Stimulated activated CD8-positive, alpha-beta memory T cell treated with anti-CD3 and anti-CD28 coated beads, Interleukin-7, amount 100 ng/mL, for 48 hours (primary cell): Measurements from ENCODE around the gene DNAH10.
"Not testable (repeated sequence)": the region's sequence is repeated elsewhere in the genome, so short reads cannot be mapped to it uniquely, and the experiment has no call there.

Experiments
- DNase-seq, 2 donors: peaks; one replicate each; pipeline ENCODE4 v3.0.0-alpha.2; 2020; ENCODE audit warnings: low read depth in 1 of 2; ENCODE audit errors: extremely low read depth in 1 of 2

DNAH10 gene

DNA sequence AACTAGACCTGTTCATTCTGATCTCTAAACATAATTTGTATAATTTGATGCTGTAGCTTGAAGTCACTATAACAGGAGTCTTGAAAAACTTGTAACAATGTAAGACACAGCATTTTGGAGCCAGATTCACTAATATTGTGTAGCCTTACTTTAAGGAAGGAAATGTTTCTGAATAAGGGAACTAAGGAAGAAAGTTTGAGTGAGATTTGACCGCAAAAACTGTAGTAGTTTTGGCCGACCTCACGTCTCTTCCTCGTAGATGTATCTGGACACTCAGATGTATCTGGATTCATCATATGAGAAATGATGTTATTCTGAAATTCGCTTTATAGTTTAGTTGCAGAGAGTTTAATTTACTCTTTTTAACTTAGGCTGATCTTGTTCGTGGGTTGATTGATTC is 13.9 kb upstream of the DNAH10 start:
- no peak for DNase-seq

DNA sequence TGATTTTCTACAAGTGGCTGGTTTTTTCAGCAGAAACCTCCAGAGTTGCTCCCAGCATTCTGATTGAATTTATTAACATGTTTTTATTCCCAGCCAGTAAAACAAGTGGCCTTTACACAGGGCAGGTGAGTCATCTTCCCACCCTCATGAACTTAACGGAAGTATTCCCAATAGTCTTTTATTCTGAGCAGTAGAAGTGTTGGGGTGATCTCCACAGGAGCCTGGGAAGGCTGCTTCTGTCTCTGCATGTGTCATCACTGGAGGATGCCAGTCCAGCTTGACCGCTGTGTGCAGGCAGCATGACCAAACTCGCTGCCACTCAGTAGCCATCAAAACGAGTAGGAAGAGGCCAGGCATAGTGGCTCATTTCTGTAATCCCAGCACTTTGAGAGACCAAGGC is 13.4 kb upstream of the DNAH10 start:
- no peak for DNase-seq

DNA sequence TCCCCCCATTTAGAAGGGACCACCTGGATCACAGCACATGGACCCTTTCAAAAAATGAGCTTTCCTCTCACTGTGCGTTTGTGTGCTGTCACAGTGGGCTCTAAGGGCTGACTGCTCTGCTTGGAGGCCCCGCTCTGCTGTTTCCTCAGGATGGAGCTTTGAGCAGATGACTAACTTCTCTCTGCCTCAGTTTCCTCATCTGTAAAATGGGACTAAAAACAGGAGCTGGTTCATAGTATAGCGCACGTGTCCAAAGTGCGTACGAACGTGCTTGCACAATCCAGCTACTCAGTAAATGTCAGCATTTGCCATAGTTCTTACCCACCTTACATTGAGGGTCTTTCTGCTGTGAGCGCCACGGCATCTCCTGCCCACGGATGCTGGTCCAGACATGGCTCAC is 12.7 kb upstream of the DNAH10 start:
- no peak for DNase-seq

DNA sequence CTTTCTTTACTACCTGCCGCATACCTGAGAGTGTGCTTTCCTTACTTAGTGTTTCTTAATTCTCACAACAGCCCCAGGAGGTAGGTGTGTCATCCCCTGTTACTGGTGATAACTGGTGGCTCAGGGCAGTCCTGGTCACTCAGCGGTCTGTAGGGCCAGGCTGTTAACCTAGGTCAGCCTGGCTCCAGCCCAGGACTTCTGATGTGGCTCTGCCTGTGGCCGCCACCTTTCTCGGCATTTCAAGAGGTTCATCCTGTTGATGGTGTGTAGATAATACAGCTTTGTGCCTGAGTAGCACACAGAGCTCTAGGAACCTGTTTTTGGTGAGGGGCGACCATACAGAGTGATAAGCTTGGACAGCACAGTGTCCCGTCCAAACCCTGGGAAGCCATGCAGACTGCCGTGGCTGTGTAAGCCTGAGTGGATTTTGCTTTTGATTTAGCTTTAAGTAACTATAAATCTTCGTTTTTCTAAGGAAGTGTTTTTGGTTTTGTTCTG is 11.9 kb upstream of the DNAH10 start:
- DNase-seq: no peak

DNA sequence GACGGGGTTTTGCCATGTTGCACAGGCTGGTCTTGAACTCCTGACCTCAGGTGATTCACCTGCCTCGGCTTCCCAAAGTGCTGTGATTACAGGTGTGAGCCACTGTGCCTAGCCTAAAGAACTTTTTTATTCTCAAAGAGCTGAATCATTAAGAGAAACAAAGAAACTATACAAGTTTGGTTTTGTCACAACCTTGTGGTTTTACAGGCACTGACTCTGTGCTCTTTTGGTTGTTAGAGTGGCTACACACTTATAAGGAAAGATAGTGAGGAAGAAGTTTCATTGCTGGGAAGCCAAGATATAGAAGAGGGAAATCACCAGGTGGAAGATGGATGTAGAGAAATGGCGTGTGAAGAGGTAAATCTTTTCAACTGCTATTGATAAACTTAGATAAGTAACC is 10.1 kb upstream of the DNAH10 start:
- no peak for DNase-seq

DNA sequence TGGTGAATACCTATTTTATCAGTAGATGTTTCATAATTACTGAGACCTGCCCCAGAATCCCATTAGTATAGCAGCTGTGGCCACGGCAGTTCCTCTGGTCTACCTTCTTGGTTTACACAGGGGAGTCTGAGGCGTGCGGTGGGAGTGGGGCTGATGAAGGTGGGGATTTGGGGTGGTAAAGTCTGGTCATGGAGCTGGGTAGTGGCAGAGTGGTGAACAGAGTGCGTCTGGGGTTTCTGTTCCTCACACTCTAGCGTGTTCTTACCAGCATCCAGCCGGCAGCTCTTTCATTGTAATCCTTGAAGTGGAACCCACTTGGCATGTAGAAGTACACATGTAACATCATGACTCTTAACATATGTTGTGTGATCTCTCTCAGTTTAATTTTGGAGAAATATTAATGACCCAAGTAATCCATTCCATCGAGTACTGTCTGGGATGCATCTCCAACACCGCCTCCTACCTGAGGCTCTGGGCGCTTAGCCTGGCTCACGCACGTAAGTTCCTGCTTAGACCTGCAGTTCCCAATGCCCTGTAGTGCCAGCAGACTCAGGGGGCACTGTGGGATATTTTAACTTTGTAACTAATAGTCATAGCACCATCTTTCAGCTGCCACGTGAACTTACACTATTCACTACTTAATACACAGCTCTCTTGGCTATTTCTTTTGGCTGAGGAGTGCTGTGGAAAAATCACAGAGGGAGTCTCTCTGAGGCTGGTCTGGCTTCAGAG is 7.9 kb upstream of the DNAH10 start:
- DNase-seq: no peak

DNA sequence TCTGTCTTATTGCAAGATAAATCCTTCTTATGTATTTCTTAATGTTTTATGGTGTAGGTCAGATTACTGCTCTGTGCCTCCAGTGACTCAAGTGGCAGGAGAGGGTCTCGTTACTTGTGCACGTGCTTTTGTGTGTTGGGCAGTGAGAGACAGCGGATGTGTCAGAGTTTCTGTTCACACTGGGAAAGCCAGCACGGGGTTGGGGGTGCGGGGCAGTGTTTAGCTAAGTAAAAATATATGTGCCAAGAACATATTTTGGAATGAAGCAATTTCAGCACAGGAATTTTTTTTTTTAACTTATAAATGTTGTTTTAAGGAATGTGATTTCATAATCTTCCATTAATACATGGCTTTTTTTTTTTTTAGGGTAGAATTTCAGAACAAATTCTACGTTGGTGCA is 4.5 kb upstream of the DNAH10 start:
- no peak for DNase-seq

DNA sequence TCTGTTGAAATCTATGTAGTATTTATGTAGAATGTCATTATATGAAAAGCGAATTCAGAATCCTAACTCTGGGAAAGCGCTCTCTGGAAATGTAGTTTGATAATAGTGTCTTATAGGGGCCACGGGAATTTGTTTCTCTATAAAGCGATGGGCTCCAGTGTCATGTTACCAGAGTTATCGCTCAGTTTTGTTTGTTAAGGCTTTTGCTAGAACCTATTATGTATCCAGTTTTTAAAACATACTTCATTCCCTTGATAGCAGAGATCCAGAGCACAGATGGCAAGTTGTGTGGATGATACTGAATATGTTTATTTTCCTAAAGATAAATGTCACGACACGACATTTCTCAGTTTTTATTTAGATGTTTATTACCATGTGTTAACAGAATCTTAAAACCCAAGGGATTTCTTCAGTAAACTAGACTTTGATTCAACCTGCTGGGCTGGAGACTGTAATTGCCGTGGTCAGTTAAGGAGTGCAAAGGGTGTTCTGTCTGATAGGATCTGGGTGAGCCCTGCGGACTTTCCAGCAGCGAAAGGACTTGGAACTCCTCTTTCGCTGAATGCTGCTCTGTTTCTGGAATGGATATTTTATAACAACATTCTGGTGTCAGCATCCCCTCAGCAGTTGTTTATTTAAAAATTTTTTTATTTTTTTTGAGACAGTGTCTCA is 1.7 kb upstream of the DNAH10 start:
- DNase-seq: no peak

DNA sequence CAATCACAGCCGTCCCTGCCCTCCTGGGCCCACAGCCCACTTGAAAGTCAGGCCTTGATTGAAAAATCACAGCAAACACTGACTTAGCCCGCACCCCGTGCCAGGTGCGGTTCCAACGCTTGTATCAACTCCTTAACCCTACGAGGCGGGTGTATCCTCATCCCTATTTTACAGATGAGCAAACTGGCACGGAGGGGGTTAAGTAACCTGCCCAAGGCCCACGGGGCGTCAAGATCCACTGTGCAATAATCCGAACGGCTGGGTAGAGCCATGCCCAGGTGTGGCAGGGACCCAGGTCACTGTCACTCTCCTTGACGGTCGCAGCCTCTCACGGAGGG is 583 bp downstream of the DNAH10 start:
- no peak for DNase-seq

DNA sequence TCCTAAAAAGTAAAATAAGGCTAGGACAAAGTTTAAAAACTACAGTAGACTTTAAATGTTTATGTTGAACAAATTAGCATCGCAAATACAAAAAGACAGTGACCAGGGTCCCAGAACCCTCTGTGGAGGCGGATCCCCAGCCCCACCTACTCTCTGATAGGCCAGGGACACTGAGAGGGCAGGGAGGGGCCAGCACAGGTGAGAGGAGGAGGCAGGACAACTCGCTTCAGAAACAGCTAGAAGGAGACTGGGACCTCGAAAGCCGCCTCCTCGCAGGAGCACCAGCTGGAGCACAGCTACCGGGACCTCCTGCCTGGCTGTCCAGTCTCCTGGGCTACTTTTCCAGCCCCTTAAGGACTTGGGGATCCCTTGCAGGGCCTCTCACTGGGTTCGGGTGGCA is 992 bp downstream of the DNAH10 start:
- DNase-seq: no peak

DNA sequence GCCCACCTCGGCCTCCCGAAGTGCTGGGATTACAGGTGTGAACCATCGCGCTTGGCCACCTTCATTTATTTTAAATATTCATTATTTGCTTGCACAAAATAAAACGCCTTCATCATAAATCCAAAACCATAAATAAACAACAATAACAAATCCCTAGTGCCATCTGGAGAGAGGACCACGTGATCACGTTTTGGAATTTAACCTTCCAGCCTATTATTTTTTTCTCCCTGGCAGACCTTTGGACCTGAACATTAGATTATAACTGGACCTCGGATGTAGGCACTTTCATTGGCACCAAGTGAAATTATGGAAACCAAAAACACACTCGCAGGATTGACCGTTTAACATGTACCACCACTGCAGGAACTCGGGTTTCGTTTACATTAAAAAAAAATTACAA is 2.0 kb downstream of the DNAH10 start:
- DNase-seq: no peak

DNA sequence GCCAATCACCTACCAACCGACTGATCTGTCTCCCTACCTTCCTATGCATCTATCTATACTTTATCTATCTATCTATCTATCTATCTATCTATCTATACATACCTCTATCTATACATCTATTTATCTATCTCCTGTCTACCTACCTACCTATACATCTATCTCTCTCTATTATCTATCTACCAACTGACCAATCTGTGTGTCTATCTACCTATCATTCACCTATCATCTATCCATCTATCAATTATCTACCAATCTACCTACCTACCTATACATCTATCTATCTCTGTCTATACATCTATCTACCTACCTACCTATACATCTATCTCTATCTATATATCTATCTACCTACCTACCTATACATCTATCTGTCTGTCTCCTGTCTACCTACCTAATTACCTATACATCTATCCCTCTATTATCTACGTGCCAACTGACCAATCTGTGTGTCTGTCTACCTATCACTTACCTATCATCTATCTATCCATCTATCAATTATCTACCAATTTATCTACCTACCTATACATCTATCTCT is 3.5 kb downstream of the DNAH10 start:
- DNase-seq: no peak

DNA sequence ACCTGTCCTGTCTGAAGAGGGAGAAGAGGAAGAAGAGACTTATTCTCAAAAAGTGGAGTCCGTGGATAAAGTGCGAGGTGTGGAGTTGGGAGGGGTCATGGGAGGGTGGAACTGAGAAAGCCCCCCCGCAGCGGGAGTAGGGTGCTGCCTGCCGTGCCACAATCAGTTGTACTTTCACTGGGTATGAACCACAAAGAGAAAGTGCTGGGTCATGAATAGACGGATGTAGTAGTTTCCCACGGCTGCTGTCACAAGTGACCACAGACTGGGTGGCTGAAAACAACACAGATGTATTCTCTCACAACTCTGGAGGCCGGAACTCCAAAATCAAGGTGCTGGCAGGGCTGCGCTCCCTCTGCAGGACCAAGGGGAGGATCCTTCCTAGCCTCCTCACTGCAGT is 5.5 kb downstream of the DNAH10 start:
- peak; percentile 8 to 14 for DNase-seq

DNA sequence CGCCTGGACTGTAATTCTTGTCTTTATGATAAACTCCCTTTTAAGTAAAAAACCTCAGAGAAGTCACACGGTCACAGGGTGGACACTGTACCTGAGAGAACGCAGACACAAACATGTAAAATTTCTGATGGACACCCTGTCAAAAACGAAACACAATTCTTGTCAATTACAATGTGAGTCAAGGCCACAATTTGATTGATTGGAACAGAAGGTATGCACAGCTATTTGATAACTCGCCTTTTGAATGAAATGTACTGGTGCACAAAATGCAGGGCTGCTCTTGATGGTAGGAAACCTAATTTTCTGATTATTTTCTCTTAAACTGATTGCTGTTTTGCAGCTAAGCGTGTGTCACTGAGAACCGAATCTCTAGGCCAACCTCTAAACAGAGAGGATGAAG is 9.2 kb downstream of the DNAH10 start:
- no peak for DNase-seq

DNA sequence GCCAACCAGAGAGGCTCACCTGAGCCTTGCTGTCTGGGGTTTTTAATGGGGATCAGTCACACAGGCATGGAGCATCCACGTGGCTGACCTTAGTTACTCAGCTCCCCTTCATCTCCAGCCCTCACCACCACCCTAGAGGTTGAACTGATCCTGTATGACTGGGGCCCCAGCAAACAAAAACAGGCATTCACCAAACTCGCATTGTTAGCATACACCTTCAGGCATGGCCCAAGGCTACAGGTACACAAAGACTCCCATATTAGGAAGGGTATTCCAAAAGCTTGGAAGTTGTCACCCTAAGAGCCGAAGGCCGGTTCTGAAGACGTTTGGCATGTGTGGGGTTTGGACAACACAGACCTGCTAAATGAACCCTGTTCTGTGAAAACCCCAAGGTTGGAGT is 10.0 kb downstream of the DNAH10 start:
- DNase-seq: no peak

DNA sequence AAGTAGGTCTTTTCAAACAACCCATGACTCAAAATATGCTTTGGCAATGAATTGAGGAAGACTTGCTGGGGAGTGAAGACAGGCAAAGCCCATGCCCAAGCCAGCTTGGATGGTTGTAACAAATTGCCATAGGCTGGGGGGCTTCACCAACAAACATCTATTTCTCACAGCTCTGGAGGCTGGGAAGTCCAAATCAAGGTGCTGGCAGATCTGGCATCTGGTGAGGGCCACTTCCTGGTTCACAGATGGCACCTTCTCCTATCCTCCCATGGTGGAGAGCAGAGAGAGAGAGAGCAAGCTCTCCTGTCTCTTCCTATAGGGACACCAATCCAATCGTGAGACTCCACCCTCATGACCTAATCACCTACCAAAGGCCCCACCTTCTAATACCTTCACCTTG is 11.3 kb downstream of the DNAH10 start:
- DNase-seq: no peak

DNA sequence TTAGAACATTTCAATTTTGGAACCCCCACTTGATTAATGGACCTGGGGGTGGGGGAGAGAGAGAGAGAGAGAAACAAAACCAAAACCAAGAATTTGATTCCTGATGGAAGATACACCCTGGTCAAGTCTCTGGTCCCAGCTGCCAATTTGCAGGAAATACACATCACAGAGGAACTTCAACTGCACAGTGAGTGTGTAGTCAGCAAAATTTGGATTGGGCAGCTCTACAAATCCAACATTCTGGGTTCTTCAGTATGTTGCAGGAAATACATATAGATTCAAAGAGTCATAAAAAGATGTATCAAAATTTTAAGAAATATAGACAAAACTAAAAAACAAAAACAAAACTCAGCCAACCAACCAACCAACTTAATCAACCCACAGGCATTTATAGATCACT is 17.4 kb downstream of the DNAH10 start:
- DNase-seq: no peak

DNA sequence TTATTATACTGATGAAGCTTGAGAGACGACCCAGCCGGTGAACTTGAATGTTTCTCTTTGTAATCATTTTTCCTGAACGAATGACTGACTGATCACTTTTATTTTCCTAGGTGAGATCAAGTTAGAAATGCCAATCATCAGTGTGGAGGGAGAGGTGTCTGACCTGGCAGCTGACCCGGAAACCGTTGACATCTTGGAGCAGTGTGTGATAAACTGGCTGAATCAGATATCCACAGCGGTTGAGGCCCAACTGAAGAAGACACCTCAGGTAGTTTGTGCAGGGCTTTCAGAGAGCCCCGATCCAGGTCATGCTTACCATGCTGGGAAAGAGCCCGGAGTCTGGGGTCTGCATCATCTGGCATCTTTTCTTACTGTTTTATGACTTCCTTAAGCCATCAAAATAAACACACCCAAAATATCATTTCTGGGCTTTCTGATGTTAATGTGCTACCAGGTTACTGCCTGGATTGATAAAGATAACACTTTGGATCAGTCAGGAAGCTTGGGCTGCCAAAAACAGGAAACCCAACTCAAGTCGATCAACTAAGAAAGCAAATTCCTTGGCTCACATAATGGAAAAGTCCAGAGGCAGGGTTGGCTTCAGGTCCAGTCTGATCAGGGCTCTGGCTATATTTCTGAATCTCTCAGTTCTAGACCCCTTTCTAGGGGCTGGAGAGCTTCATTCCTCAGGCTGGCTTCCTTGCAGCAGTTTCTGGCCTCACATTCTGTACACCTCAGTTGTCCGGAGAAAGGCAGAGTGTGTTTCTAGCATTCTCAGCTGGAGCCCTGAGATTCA is 21.1 kb downstream of the DNAH10 start:
- no peak for DNase-seq

DNA sequence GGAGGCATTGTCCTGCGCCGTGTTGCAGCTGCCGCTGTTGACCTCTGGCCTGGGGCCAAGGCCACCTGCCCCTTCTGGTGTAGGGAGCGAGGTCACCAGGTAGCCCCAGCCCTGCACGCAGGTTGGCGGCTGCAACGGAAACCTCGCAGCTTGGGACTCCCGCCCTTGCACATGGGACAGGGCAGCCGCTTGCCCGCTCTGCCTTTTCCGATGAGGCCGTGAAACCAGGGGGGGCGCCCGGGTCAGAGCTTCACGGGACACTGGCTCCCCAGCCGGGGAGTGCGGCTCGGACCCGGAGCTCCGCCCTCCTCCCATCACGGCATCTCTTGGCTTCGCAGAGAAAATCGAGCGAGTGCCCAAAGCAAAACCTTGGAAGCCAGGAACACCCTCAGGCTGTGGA is 25.4 kb downstream of the DNAH10 start:
- no peak for DNase-seq

DNA sequence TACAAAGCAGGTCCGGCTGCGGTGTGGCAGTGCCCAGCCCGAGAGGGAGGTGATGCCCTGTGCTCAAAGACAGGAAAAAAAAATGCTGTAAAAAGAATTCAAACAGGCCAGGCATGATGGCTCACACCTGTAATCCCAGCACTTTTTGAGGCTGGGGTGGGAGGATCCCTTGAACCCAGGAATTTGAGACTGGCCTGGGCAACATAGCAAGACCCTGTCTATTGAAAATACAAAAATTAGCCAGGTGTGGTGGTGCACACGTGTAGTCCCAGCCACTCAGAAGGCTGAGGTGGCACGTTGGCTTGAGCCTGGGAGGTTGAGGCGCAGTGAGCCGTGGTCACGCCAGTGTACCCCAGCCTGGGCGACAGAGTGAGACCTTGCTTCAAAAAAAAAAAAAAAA is 26.4 kb downstream of the DNAH10 start:
- no peak for DNase-seq

DNA sequence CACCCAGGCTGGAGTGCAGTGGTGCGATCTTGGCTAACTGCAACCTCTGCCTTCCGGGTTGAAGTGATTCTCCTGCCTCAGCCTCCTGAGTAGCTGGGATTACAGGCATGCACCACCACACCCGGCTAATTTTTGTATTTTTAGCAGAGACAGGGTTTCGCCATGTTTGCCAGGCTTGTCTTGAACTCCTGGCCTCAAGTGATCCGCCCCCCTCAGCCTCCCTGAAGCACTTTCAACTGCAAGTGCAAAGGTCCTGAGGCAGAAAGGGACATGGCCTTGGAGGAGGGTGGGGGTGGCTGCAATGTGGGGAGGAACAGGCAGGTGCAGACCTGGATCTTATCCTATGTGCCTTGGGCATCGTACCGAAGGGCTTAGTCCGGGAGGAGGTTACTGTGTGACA is 27.3 kb downstream of the DNAH10 start:
- not testable (repeated sequence) for DNase-seq
